ENCODE results near the gene TMED8.
"Not testable (repeated sequence)": the region's sequence is repeated elsewhere in the genome, so short reads cannot be mapped to it uniquely, and the experiment has no call there.

The TMED8 gene

GRCh38 chr14:77322250-77322902 lies 54.5 kb downstream of the TMED8 start:
- DNase-seq (ENCODE audit: low spot score): no peak

GRCh38 chr14:77320238-77320935 lies 56.5 kb downstream of the TMED8 start, which contains the start of gene POMT2:
Gene POMT2, minus strand, starts transcription at chr14:77320883. Its CDS starts 202 bp downstream, at chr14:77320681.
- DNase-seq (ENCODE audit: low spot score): peak; percentile 94

GRCh38 chr14:77319422-77319821 lies 57.5 kb downstream of the TMED8 start:
- DNase-seq (ENCODE audit: low spot score): no peak

DNA sequence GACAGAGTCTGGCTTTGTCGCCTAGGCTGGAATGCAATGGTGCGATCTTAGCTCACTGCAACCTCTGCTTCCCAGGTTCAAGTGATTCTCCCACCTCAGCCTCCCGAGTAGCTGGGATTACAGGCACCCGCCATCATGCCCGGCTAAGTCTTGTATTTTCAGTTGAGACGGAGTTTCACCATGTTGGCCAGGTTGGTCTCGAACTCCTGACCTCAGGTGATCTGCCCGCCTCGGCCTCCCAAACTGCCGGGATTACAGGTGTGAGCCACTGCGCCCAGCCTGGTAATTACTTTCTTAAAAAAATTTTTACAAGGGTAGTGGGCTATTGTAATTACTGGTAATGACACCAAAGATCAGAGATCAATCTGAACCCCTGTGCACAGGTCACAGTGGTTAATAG lies 58.1 kb downstream of the TMED8 start:
- DNase-seq (ENCODE audit: low spot score): not testable (repeated sequence)

- DNase-seq (ENCODE audit: low spot score): no peak
Observed at GRCh38 chr14:77318006-77318553, 58.8 kb downstream of the TMED8 start.

GRCh38 chr14:77316872-77317301 lies 60.0 kb downstream of the TMED8 start:
- no peak for DNase-seq (ENCODE audit: low spot score)

DNA sequence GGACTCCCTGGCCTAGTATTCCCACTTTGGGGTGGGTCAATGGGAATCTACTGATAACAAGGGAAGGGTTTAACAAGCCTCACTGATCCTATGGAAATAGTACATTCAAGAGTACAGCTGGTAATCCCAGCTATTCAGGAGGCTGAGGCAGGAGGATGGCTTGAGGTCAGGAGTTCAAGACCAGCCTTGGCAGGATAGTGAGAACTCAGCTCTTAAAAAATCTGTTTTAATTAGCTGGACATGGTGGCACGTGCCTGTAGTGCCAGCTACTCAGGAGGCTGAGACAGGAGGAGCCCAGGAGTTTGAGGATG lies 60.7 kb downstream of the TMED8 start:
- DNase-seq (ENCODE audit: low spot score): no peak

DNA sequence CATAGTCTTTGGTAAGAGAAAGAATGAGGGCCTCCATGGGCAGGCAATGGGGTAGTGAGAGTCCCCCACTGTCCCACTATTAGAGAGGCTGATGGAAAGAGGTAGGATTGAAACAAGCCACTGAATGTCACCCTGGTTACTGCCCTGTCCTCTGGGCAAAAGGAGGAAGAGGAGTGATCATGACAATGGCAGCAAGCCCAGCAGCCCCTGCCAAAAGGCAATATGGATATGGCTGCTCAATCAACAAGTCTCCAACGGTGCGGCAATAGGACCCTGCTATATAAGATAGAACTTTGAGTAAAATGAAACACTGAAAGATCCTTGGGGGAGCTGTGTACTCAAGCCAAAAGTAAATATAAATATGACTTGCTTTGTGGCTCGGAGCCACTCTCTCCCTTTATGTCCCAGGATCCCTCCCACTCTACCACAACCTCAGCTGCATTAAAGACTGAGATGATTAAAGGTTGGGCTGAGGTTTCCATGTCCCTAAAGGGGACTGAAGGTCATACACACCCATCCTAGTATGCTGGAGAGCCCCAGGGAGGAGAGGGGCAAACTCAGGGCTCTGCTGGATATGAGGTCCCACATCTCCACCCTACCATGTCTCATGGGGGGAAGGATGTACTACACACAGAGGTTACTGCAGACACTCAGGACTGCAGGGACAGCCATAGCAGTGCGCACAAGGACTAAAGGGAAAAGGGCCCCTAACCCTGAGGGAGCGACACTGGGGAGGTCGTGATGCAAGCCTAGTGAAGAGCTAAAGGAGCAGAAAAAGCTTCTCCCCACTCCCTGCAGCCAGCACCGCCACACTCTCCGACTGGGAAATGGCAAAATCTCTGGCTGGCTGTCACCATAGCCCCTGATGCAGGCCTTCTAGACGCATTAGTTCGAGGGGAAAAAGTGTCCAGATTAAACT lies 62.1 kb downstream of the TMED8 start:
- DNase-seq (ENCODE audit: low spot score): no peak

DNA sequence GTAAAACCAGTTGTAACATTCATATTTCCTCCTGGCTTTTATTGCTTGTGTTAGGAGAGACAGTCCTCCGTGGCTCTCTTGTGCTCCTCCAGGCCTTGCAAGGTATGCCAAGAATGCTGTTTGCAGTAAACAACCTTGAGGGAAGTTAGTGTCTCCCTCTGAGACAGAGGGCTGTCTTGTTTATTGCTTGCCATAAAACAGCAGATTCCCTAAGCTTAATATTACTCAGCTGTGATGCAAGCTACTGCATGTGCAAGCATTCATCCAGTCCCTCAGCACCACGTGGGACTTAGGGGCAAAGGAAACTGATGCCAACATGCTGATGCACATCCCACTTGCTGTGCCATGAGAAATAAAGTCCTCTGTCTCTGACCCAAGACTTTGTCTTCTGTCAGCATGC lies 62.9 kb downstream of the TMED8 start:
- DNase-seq (ENCODE audit: low spot score): no peak

DNA sequence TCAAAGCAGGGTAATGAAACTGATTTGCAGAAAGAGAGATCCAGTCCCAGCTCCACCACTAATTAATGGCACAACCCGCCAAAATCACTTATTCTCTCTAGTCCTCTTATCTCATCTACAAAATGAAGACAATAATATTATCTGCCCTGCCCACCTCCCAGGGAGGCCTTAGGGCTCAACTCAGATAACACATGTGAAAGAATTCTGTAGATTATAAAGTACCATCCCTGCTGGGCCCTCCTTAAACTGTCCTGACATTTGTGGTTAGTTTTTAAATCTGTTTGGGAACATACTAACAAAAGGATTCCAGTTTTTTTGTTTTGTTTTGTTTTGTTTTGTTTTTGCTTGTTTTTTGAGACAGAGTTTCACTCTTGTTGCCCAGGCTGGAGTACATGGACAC lies 63.5 kb downstream of the TMED8 start:
- DNase-seq (ENCODE audit: low spot score): no peak

- peak; percentile 60 for DNase-seq (ENCODE audit: low spot score)
Observed at GRCh38 chr14:77311217-77311616, 65.7 kb downstream of the TMED8 start.

- DNase-seq (ENCODE audit: low spot score): no peak
Observed at GRCh38 chr14:77310026-77310425, 66.9 kb downstream of the TMED8 start.

DNA sequence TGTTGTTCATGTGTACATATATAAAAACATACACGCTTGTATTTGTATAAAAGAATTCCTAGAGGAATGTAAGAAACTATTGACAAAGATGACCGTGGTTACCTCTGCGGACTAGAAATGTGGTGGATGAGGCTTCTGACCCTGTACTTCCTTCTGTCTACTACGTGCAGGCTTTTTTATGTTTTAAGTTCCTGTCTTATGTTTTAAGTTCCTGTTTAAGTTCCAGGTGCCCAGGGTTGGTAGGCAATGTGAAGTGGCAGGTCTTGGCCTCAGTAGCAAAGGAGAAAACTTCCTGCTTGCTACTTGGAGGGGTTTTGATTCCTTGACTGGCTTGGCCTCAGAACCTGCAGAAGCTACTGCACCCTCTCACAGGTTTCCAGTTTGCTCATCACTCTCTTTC lies 67.8 kb downstream of the TMED8 start:
- no peak for DNase-seq (ENCODE audit: low spot score)

GRCh38 chr14:77306851-77307496 lies 69.9 kb downstream of the TMED8 start:
- DNase-seq (ENCODE audit: low spot score): no peak

DNA sequence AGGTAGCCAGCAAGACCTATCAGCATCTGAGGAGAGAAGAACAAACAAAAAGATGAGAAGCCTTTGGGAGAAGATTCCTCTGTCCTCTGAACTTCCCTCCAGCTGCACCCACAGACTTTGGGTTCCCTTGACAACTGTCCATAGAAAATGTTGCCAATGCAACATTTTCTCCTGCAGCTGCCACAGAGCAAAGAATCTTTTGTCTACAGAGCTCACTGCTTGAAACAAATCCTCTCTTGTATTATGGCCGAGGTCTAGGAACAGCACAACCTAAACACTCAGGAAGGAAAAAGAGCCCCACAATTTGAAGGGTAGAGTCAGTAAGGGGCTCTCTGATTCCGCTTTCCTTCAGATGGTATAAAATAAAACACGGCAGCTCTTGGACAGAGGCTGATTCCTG lies 70.5 kb downstream of the TMED8 start:
- no peak for DNase-seq (ENCODE audit: low spot score)

- DNase-seq (ENCODE audit: low spot score): no peak
Observed at GRCh38 chr14:77305696-77306095, 71.2 kb downstream of the TMED8 start.

DNA sequence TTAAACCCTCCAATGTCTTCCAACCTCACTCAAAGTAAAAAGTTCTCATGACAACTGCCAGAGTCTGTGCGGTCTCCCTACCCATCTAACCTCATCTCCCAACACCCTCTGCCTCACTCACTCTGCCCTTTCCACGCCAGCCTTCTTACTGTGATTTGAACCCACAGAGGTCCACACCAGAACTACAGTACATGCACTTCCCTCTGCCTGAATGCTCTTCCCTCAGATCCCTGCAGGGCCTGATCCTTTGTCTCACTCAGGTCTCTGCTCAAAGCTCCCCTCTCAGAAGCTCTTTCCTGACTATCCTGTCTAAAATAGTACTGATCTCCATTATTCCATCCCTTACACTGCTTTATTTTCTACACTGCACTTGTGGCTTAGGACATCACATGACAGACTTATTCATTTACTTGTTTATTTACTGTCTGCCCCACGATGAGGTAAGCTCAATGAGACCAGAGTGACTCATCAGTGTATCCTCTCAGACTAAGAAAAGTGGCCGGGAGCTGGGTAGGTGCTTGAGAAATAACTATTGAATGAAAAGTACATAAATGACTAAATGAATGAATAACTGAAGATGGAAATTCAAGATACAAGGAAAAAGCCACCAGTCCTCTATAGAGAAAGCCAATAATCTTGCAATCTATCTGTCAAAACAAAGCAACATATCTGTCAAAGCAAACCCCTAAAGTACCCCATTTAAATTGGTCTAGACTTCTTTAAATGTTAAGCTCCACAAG lies 73.3 kb downstream of the TMED8 start:
- DNase-seq (ENCODE audit: low spot score): no peak

GRCh38 chr14:77302926-77303325 lies 74.0 kb downstream of the TMED8 start:
- no peak for DNase-seq (ENCODE audit: low spot score)

- DNase-seq (ENCODE audit: low spot score): peak; percentile 86
Observed at GRCh38 chr14:77301103-77301502, 75.8 kb downstream of the TMED8 start.

- DNase-seq (ENCODE audit: low spot score): no peak
Observed at GRCh38 chr14:77299771-77300170, 77.1 kb downstream of the TMED8 start.

DNA sequence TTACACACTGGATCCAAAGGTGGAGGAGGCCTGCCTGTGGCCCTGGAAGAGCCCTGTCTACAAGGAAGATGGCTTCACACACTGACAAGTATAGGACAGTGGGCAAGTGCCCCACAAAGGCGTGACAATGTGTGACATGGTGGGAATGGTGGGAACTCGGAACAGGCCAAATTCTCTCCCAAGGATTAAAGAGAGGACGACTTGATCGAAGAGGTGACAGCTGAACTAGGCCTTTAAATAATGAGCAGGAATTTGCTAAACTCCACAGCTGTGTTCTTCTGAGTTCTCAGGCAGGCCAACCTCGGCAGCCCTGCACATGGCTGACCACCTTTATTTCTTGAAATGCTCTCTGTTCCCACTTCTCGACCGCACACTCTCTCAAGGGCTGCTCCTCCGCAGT lies 80.0 kb downstream of the TMED8 start:
- no peak for DNase-seq (ENCODE audit: low spot score)

Data from D341Med (cell line).